NB4 (cell line): ENCODE data around the gene MAB21L3.

ENCODE experiments used
- CTCF ChIP-seq: IDR thresholded peaks from one replicate; pipeline ENCODE4 v1.5.1; 2012; ENCODE audit warnings: low read depth, low read length
- MAX ChIP-seq: IDR thresholded peaks from 2 replicates; pipeline ENCODE4 v1.6.1; 2011; ENCODE audit warnings: low read depth, low read length
- POLR2A ChIP-seq: IDR thresholded peaks from 2 replicates; pipeline ENCODE4 v1.6.1; 2011; ENCODE audit warnings: mild to moderate bottlenecking; ENCODE audit not compliant: insufficient read length; ENCODE audit errors: extremely low read depth

DNA sequence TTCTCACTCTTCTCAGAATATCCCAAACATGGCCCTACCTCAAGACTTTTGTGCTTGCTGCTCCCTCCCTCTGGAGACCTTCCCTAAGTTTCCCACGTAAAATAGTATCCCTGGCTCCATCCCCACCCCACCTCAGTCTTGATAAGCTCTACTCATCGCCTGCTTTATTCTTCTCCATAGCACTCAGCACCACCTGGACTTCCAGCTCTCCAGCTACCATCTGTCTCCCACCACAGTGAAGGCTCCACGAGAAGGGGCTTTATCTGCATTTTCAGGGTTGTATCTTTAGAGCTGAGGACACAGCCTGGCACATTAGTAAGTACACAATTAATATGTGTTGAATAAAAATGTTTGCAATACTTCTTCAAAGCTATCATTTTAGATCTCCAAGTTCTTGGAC is 37.8 kb downstream of the MAB21L3 start:
- TF ChIP-seq POLR2A = no peak
- TF ChIP-seq CTCF = no peak
- no peak for TF ChIP-seq MAX
